A673 (cell line): ENCODE measurements around the gene ATRNL1.

Experiments used
- EZH2 ChIP-seq: fragments of 200-600 bp; sonication (generic); IDR thresholded peaks from 2 replicates; pipeline ENCODE4 v1.6.1; 2017; ENCODE audit warnings: borderline replicate concordance, low read depth, mild to moderate bottlenecking, mixed read lengths, antibody characterized with exemption, low read length; ENCODE audit not compliant: poor library complexity, severe bottlenecking
- TF ChIP-seq, protein P1 (sequence below): fragments of 300-800, 200-600 bp; sonication (generic); conservative IDR thresholded peaks from 2 replicates; pipeline ENCODE4 v1.5.1; 2017; ENCODE audit warnings: low read depth, mild to moderate bottlenecking, antibody characterized with exemption, low read length, moderate library complexity, mixed read lengths

DNA sequence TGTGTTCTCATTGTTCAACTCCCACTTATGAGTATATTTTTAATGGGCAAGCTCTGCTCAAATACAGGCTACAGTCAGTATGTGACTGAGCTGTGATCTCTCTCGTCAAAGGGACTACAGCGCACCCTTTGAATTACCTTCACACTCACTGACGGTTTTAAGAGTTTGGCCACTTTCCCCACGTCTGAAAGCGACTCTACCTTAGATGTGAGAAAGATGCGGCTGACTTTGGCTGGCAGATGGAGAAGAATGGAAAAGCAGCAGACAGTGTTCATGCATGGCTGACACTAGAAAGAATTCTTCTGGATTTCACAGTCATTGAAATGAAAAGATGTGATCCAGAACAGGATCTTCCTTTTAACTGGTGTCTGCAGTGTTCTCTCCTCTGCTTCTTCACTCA lies 2.0 kb upstream of the ATRNL1 start:
- TF ChIP-seq, protein P1, sequence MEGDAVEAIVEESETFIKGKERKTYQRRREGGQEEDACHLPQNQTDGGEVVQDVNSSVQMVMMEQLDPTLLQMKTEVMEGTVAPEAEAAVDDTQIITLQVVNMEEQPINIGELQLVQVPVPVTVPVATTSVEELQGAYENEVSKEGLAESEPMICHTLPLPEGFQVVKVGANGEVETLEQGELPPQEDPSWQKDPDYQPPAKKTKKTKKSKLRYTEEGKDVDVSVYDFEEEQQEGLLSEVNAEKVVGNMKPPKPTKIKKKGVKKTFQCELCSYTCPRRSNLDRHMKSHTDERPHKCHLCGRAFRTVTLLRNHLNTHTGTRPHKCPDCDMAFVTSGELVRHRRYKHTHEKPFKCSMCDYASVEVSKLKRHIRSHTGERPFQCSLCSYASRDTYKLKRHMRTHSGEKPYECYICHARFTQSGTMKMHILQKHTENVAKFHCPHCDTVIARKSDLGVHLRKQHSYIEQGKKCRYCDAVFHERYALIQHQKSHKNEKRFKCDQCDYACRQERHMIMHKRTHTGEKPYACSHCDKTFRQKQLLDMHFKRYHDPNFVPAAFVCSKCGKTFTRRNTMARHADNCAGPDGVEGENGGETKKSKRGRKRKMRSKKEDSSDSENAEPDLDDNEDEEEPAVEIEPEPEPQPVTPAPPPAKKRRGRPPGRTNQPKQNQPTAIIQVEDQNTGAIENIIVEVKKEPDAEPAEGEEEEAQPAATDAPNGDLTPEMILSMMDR, result no peak
- TF ChIP-seq EZH2, result no peak
